Duodenal mucosa (tissue), 2 donors: ENCODE measurements around the gene ENTHD1.

Source experiments
- H3K27ac ChIP-seq: one replicate; pipeline ENCODE4 v1.7.0; 2013; ENCODE audit warnings: low read depth, low read length
- H3K27me3 ChIP-seq, 2 donors: one replicate each; pipeline ENCODE4 v1.7.0; 2013; ENCODE audit warnings: low read length in 2 of 2, control low read depth in 1 of 2; ENCODE audit not compliant: insufficient read depth in 2 of 2, control insufficient read depth in 1 of 2
- H3K36me3 ChIP-seq, 2 donors: one replicate each; pipeline ENCODE4 v1.7.0; 2013; ENCODE audit warnings: low read length in 2 of 2, control low read depth in 1 of 2; ENCODE audit not compliant: insufficient read depth in 2 of 2, control insufficient read depth in 1 of 2
- H3K4me1 ChIP-seq, 2 donors: one replicate each; pipeline ENCODE4 v1.7.0; 2013; ENCODE audit warnings: low read length in 2 of 2, control low read depth in 1 of 2; ENCODE audit not compliant: insufficient read depth in 2 of 2, control insufficient read depth in 1 of 2
- H3K4me3 ChIP-seq, 2 donors: one replicate each; pipeline ENCODE4 v1.7.0; 2013; ENCODE audit warnings: low read length in 2 of 2, low read depth in 1 of 2
- H3K9ac ChIP-seq, 2 donors: one replicate each; pipeline ENCODE4 v1.7.0; 2013; ENCODE audit warnings: low read length in 2 of 2, low read depth in 1 of 2
- H3K9me3 ChIP-seq, 2 donors: one replicate each; pipeline ENCODE4 v1.7.0; 2013; ENCODE audit warnings: low read length in 2 of 2, control low read depth in 1 of 2; ENCODE audit not compliant: control insufficient read depth in 1 of 2

The ENTHD1 gene

DNA sequence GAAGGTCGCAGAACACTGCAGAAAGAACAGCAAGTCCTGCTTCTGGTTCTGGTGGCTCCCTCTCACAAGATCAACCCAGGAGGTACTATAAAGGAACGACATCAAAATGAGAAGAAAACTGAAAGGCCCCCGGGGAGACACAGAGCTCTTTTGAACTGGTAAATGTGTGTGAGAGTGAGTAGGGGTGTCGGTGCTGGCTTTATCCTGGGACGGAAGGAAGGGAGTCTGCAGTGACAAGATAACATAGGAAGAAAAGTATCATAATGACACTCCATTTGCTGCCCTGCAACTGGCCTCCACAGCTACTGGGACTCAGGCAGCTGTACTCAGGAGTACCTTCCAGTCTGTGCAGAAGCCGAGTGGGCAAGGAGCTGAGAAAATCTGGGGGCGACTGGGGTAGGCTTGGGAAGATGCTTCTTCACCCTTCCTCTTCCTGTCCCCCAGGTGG, 60.9 kb downstream of the ENTHD1 start:
- H3K9ac ChIP-seq, result no peak overlapping the region
- H3K9me3 ChIP-seq, result no peaks in the 10 kb centered on the region
- no peak overlapping the region for H3K27ac ChIP-seq
- H3K36me3 ChIP-seq, result no peaks in the 10 kb centered on the region
- H3K27me3 ChIP-seq, result peaks cover 0 to 17% of the 10 kb centered on the region in 2 donors
- no peak overlapping the region for H3K4me3 ChIP-seq
- no peaks in the 10 kb centered on the region for H3K4me1 ChIP-seq

GRCh38 chr22:39825661-39826102, 67.9 kb downstream of the ENTHD1 start:
- Histone ChIP-seq H3K27me3 (no peaks in the 10 kb centered on the region), H3K4me3 (no peak overlapping the region), H3K9me3 (no peaks in the 10 kb centered on the region), H3K27ac (no peak overlapping the region), H3K36me3 (no peaks in the 10 kb centered on the region), H3K4me1 (no peaks in the 10 kb centered on the region), H3K9ac (no peak overlapping the region)

GRCh38 chr22:39821008-39821407, 72.6 kb downstream of the ENTHD1 start:
- Histone ChIP-seq H3K4me1 (no peaks in the 10 kb centered on the region), H3K9me3 (no peaks in the 10 kb centered on the region), H3K27me3 (no peaks in the 10 kb centered on the region), H3K4me3 (no peak overlapping the region), H3K27ac (no peak overlapping the region), H3K36me3 (no peaks in the 10 kb centered on the region), H3K9ac (no peak overlapping the region)

DNA sequence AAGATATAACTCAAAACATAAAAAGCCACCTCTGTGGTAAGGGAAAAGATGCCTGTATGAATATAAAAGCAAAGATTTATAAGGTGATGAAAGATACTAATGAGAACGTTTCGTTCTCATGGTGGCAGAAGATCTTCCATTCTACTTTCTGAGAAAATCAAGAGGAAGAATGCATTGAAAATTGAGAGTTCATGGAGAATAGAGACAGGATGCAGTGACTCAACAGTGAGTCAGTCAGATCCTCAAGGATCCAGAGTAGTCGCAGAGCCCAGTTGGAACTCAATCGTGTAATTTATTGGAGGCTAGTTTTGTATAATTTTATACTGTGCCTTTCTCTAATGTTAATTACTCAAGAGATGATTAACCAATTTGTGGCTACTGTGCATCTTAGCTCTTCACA, 73.3 kb downstream of the ENTHD1 start:
- no peaks in the 10 kb centered on the region for H3K4me1 ChIP-seq
- H3K36me3 ChIP-seq, result no peaks in the 10 kb centered on the region
- no peak overlapping the region for H3K4me3 ChIP-seq
- no peak overlapping the region for H3K9ac ChIP-seq
- no peak overlapping the region for H3K27ac ChIP-seq
- H3K27me3 ChIP-seq, result no peaks in the 10 kb centered on the region
- H3K9me3 ChIP-seq, result no peaks in the 10 kb centered on the region

DNA sequence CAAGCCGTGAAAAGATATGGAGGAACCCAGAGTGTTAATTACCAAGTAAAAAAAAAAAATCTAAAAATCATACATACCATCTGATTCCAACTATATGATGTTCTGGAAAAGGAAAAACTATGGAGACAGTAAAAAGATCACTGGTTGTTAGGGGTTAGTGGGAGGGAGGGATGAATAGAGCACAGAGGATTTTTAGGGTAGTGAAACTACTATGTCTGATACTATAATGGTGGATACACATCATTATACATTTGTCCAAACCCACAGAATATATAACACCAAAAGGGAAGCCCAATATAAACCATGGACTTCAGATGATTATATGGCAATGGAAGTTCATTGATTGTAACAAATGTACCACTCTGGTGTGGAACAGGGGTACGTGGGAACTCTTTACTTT, 74.1 kb downstream of the ENTHD1 start:
- H3K27ac ChIP-seq, result no peak overlapping the region
- H3K9me3 ChIP-seq, result no peaks in the 10 kb centered on the region
- no peaks in the 10 kb centered on the region for H3K27me3 ChIP-seq
- no peaks in the 10 kb centered on the region for H3K4me1 ChIP-seq
- no peaks in the 10 kb centered on the region for H3K36me3 ChIP-seq
- H3K4me3 ChIP-seq, result no peak overlapping the region
- H3K9ac ChIP-seq, result no peak overlapping the region

DNA sequence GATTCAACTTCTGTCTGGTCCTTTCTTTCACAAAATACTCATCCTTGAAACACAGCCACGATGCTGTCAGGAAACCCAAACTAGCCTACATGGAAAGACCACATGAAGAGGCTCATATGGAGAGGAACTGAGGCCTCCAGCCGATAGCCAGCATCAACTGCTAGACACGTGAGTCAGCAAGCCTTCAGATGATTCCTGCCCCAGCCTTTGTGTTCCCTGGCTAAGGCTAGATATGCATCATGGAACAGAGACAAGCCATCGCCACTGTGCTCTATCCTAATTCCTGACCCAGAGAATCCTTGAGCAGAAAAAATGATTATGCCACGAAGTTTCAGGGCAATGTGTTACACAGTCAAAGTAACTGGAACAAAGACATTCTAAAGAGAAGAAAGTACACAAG, 75.5 kb downstream of the ENTHD1 start:
- H3K9me3 ChIP-seq, result no peaks in the 10 kb centered on the region
- no peaks in the 10 kb centered on the region for H3K4me1 ChIP-seq
- H3K4me3 ChIP-seq, result no peak overlapping the region
- no peak overlapping the region for H3K27ac ChIP-seq
- no peak overlapping the region for H3K9ac ChIP-seq
- no peaks in the 10 kb centered on the region for H3K27me3 ChIP-seq
- H3K36me3 ChIP-seq, result no peaks in the 10 kb centered on the region

DNA sequence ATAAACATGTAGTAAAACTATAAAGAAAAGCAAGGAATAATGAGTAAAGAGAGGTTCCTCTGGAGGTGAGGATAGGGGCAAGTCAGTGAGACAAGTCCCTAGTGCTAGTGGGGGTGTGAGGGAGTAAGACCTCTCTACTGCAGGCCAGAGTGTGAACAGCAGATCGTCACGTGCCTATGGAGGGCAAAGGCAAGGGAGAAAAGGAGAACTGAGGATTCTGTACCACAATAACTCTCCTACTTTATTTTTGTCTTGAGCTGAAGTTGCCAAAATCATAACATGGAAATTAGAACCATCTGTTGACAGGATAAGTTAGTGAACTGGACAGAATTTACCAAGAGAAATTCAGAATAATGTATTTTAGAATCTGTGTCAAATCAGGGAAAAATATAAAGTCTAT, 77.6 kb downstream of the ENTHD1 start:
- Histone ChIP-seq H3K27ac (no peak overlapping the region), H3K9me3 (no peaks in the 10 kb centered on the region), H3K9ac (no peak overlapping the region), H3K4me1 (no peaks in the 10 kb centered on the region), H3K36me3 (no peaks in the 10 kb centered on the region), H3K27me3 (peaks cover 0 to 6% of the 10 kb centered on the region in 2 donors), H3K4me3 (no peak overlapping the region)

DNA sequence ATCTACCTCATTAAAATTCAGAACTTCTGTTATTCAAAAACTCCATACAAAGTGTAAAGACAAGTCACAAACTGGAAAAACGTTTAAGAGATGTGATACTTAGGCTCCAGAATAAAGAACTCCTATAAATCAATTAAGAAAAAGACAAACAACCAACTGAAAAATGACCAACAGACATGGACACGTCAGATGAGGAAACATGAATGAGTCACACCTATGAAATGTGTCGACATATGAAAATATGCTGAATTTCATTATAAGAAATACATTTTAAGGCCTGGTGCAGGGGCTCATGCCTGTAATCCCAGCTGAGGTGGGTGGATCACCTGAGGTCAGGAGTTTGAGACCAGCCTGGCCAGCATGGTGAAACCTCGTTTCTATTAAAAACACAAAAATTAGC, 78.7 kb downstream of the ENTHD1 start:
- peaks cover 0 to 8% of the 10 kb centered on the region in 2 donors for H3K27me3 ChIP-seq
- no peaks in the 10 kb centered on the region for H3K36me3 ChIP-seq
- no peak overlapping the region for H3K27ac ChIP-seq
- H3K4me3 ChIP-seq, result no peak overlapping the region
- no peaks in the 10 kb centered on the region for H3K4me1 ChIP-seq
- H3K9ac ChIP-seq, result no peak overlapping the region
- no peaks in the 10 kb centered on the region for H3K9me3 ChIP-seq

DNA sequence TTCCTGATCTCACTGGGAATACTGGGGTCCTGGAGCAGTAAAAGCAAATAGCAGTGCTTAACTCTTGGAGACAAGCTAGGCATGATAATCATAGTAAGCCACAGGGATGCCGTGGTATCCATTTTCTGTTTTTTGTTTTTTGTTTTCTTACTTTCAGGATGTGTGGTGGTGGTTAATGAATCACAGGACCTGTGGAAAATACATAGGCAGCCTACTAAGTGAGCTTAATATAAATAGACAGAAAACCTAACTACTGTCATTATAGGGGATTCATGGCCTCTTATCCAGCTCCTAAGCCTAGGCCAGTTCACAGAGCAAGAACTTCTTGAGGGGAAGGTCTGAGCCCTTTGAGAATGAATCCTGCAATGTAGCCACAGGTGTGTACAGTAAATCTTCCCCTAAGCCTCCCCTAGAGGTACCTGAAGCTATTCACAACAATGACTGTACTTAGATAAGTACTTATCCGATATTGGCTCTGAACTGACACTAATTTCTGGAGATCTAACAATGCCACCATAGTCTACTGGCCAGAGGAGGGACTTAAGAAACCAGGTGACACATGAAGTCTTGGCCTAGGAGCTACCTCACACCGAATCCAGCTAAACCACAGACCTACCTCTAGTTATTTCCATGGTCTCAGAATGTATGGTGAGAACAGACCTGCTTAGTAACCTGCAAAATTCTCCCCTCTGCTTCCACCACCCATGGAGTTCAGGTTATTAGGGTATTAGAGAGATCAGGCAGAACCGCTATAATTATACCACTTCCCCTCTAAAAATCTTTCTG, 83.6 kb downstream of the ENTHD1 start:
- no peak overlapping the region for H3K4me3 ChIP-seq
- H3K27me3 ChIP-seq, result peaks cover 2 to 8% of the 10 kb centered on the region in 2 donors
- no peaks in the 10 kb centered on the region for H3K9me3 ChIP-seq
- H3K36me3 ChIP-seq, result no peaks in the 10 kb centered on the region
- H3K27ac ChIP-seq, result no peak overlapping the region
- no peak overlapping the region for H3K9ac ChIP-seq
- no peaks in the 10 kb centered on the region for H3K4me1 ChIP-seq

DNA sequence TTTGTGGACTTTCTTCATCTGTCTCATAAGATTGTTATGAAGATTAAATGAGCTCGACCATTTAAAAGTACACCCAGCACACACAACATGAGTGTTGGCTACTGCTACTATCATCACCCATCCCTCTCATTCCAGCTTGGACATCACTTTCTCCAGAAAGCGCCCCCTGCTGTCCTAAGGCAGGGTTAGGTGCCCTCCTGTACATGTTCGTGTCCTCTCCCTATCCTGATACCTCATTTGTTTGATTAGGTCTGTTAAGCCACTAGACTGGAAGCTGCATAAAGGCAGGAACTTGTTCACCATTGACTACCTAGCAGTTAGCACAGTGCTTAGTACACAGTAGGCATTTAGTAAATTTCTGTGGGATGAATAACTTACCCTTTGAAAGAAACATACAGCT, 85.5 kb downstream of the ENTHD1 start:
- no peak overlapping the region for H3K9ac ChIP-seq
- H3K27ac ChIP-seq, result no peak overlapping the region
- H3K9me3 ChIP-seq, result no peaks in the 10 kb centered on the region
- peaks cover 5 to 9% of the 10 kb centered on the region in 2 donors for H3K27me3 ChIP-seq
- no peaks in the 10 kb centered on the region for H3K4me1 ChIP-seq
- no peak overlapping the region for H3K4me3 ChIP-seq
- no peaks in the 10 kb centered on the region for H3K36me3 ChIP-seq
